CD4-positive, alpha-beta T cell treated with Interleukin-2 at 100 ng/mL for 4 hours (primary cell): ENCODE results near the gene INPP5D.
"Not testable (repeated sequence)": the region's sequence is repeated elsewhere in the genome, so short reads cannot be mapped to it uniquely, and the experiment has no call there.

Experiments
- DNase-seq: peaks from one replicate; pipeline ENCODE4 v3.0.0-alpha.2; 2020; ENCODE audit warnings: low spot score

The INPP5D gene

GRCh38 chr2:233032551-233033320 is 27.4 kb upstream of the INPP5D start, which contains the start of gene NEU2:
Gene NEU2 (plus strand): TSS chr2:233032672. CDS start chr2:233032672, 0 bp downstream.
- no peak for DNase-seq

- DNase-seq = no peak
Measured at GRCh38 chr2:233033672-233034071, 26.5 kb upstream of the INPP5D start.

- DNase-seq = no peak
Measured at GRCh38 chr2:233034091-233034882, 25.9 kb upstream of the INPP5D start.

- no peak for DNase-seq
Measured at GRCh38 chr2:233035426-233036161, 24.5 kb upstream of the INPP5D start.

- no peak for DNase-seq
Measured at GRCh38 chr2:233036162-233036838, 23.8 kb upstream of the INPP5D start.

- no peak for DNase-seq
Measured at GRCh38 chr2:233037078-233037477, 23.1 kb upstream of the INPP5D start.

GRCh38 chr2:233039212-233039845 is 20.8 kb upstream of the INPP5D start:
- DNase-seq = no peak

GRCh38 chr2:233039846-233040530 is 20.2 kb upstream of the INPP5D start:
- DNase-seq = no peak

GRCh38 chr2:233040571-233040970 is 19.6 kb upstream of the INPP5D start:
- no peak for DNase-seq

GRCh38 chr2:233041722-233042323 is 18.3 kb upstream of the INPP5D start:
- DNase-seq = no peak

GRCh38 chr2:233042549-233042948 is 17.6 kb upstream of the INPP5D start:
- DNase-seq = no peak

GRCh38 chr2:233044974-233045605 is 15.1 kb upstream of the INPP5D start:
- no peak for DNase-seq

GRCh38 chr2:233047206-233047605 is 12.9 kb upstream of the INPP5D start:
- DNase-seq = no peak

GRCh38 chr2:233047667-233048066 is 12.5 kb upstream of the INPP5D start:
- DNase-seq = no peak

GRCh38 chr2:233048569-233049193 is 11.5 kb upstream of the INPP5D start:
- DNase-seq = no peak

- no peak for DNase-seq
Measured at GRCh38 chr2:233049194-233049761, 10.9 kb upstream of the INPP5D start.

- no peak for DNase-seq
Measured at GRCh38 chr2:233051241-233052149, 8.6 kb upstream of the INPP5D start.

GRCh38 chr2:233052517-233052916 is 7.6 kb upstream of the INPP5D start:
- not testable (repeated sequence) for DNase-seq
